Adrenal gland (tissue), 12 donors: ENCODE measurements around the gene HHATL. TPM values are rescaled to one million over a fixed set of nuclear protein-coding genes. Genes with fewer than 3 reads are reported as not detected.
A peak's percentile ranks its signal among the peaks of the same experiment; 100 is the strongest.

Experiments used
- DNase-seq, 7 donors: peaks; one replicate each; pipeline ENCODE4 v3.0.0-alpha.2; 2019 to 2020
- H3K27ac ChIP-seq, 5 donors: fragments of 200-600 bp; sonication (generic) in 4 of 5; 1 replicate in 3 of 5; 2 replicates in 2 of 5; pipeline versions ENCODE4 v1.5.1 to v1.8.0; 2016 to 2020; ENCODE audit warnings: mild to moderate bottlenecking in 1 of 5
- H3K27me3 ChIP-seq: fragments of 200-600 bp; 2 replicates; pipeline ENCODE4 v1.8.0; 2021
- H3K36me3 ChIP-seq, 2 donors: fragments of 200-600 bp; replicated peaks in 1 of 2; 1 replicate in 1 of 2; 2 replicates in 1 of 2; pipeline versions ENCODE4 v1.5.1 to v1.8.0; 2018 to 2022
- H3K4me1 ChIP-seq, 2 donors: fragments of 200-600 bp; replicated peaks in 1 of 2; 1 replicate in 1 of 2; 2 replicates in 1 of 2; pipeline versions ENCODE4 v1.5.1 to v1.8.0; 2018 to 2021
- H3K4me3 ChIP-seq, 4 donors: fragments of 200-600 bp; sonication (generic) in 3 of 4; one replicate each; pipeline ENCODE4 v1.5.1; 2016 to 2018
- H3K9me3 ChIP-seq, 3 donors: fragments of 200-600 bp; sonication (generic) in 1 of 3; replicated peaks in 1 of 3; 1 replicate in 2 of 3; 2 replicates in 1 of 3; pipeline versions ENCODE4 v1.5.1 to v1.8.0; 2016 to 2021
- POLR2A ChIP-seq, 2 donors: fragments of 450-650 bp; IDR thresholded peaks; one replicate each; pipeline ENCODE4 v1.6.1; 2017; ENCODE audit warnings: antibody characterized with exemption in 2 of 2, mild to moderate bottlenecking in 2 of 2, moderate library complexity in 1 of 2
- WGBS, 4 donors: extraction: QIAGEN DNeasy Blood & Tissue Kit in 2 of 4; methylation state at CpG; one replicate each; pipeline versions ENCODE4 v1.1.5 to v1.1.7; 2013 to 2017; 5-methylcytosine and 5-hydroxymethylcytosine counted together
- intact Hi-C, 2 donors: fragments of 100-400 bp; cut with DNase I; formaldehyde crosslinking; loops; one replicate each; pipeline versions ENCODE4 v1.14.1 to v1.15.0; 2022 to 2023
- polyA plus RNA-seq, 3 donors: library from polyadenylated mRNA; stranded (reverse); fragments of 200-250 nt in 2 of 3; fragments of 350-450 nt in 1 of 3; fragmentation: Illumina TruSeq in 1 of 3; extraction: RNeasy Lipid Tissue Mini Kit (QIAGEN cat#74804) in 1 of 3; gene quantifications; one replicate each; pipeline ENCODE4 v1.2.3, GENCODE V29; 2013 to 2014
- total RNA-seq, 9 donors: library from RNA; depleted of rRNA in 4 of 9; stranded (reverse); fragments of >200 nt in 4 of 9; fragments of 120-200 nt in 1 of 9; fragmentation: NEBNext Ultra II Directional in 1 of 9; extraction: Animal tissue kit (Norgen Biotek cat#: 25700) in 1 of 9; gene quantifications; one replicate each; pipeline versions ENCODE4 v1.1.0 to v1.2.4, GENCODE V29; 2013 to 2023
- TF ChIP-seq, protein P1 (sequence below), 6 experiments: fragments of 450-650 bp in 4 of 6; fragments of 200-600 bp in 2 of 6; sonication (generic) in 1 of 6; IDR thresholded peaks; 1 replicate in 5 of 6; 2 replicates in 1 of 6; pipeline versions ENCODE4 v1.5.1 to v1.8.0; 2016 to 2021; ENCODE audit warnings: antibody characterized with exemption in 6 of 6, mild to moderate bottlenecking in 2 of 6, moderate library complexity in 1 of 6
- donor health status: healthy with polysubstance abuse.
- donor health status: Bipolar disorder and iron deficiency.
- donor health status: DM: yes; HTN: yes; CAD: no.
- donor health status: DM: no; HTN: no; CAD: no.
- donor health status: DM: no; HTN: no; CAD: no.
- donor health status: DM: yes; HTN: yes; CAD: no.

The HHATL gene
- total and polyA plus RNA-seq, 12 donors: 0.18 to 4.5 (median 0.73) TPM; not detected in 2

DNA sequence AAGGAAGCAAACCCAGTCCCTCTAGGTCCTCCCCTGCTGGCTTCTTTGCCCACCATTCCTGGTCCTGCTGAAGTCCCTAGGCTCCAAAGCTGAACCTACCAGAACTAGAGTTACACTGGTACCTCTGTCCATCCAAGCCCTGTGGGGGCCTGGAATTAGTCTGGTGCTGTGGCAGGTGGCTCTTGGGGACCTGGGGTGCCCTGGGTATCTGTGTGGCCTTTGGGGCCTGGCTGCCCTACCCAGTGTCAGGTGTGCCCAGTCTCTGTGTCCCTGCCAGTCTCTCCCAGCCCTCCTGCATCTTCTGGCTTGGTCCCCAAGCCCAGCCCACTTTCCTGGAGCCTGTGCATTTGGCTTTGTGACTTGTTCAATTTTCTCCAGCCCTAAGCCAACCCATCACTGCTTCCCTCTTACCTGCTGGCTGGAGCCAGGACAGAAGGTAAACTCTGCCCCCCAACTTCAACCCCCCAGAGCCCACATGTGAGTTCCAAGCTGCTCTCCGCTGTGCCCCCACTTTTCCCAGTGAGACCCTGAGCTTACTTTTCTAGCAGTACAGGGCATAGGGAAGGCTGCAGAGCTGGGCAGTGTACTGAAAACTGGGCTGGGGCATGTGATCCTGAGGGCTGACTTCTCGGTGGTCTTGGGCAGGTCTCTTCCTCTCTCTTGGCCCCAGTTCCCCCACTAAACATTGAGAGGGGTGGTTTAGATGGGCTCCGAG is 28.3 kb upstream of the HHATL start:
- no peaks in the 10 kb centered on the region for H3K9me3 ChIP-seq
- H3K4me1 ChIP-seq: no peaks in the 10 kb centered on the region
- 67 to 91% (median 87%) methylated on average over 1 to 3 of the region's 3 CpGs for WGBS, 4 donors
- DNase-seq: no peak
- no peak for TF ChIP-seq POLR2A (IDR thresholded peaks at IDR 0.05)
- no peaks in the 10 kb centered on the region for H3K36me3 ChIP-seq
- no peaks in the 10 kb centered on the region for H3K27me3 ChIP-seq
- no peak overlapping the region for H3K4me3 ChIP-seq
- intact Hi-C loops: no loop called here
- H3K27ac ChIP-seq: no peak overlapping the region

DNA sequence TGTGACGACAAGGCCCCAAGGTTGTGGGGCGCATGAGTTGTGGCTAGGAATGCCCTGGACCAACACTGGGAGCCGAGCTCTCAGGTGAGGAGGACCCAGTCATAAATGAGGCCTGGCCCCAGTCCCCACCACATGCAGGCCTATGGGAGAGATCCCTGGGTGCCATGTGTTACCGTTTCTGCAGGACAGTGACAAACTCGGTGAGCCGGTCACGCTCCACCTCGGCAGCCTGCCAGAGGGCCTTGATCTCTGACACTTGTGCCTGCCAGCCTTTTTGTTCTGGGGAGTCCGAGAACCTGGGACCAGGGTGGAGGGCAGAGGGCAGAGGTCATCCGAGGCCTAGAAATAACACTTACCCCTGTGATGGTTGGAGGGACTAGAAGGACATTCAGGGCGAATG is 27.7 kb upstream of the HHATL start:
- peak in 1 of 7 donors; percentile 47 for DNase-seq
- Histone ChIP-seq H3K27ac (no peak overlapping the region), H3K27me3 (no peaks in the 10 kb centered on the region), H3K36me3 (no peaks in the 10 kb centered on the region), H3K4me3 (no peak overlapping the region), H3K9me3 (no peaks in the 10 kb centered on the region), H3K4me1 (no peaks in the 10 kb centered on the region)
- 82 to 97% (median 88%) methylated on average over 4 to 11 of the region's 11 CpGs for WGBS, 4 donors
- intact Hi-C loops: no loop called here
- TF ChIP-seq POLR2A (IDR thresholded peaks at IDR 0.05): no peak

DNA sequence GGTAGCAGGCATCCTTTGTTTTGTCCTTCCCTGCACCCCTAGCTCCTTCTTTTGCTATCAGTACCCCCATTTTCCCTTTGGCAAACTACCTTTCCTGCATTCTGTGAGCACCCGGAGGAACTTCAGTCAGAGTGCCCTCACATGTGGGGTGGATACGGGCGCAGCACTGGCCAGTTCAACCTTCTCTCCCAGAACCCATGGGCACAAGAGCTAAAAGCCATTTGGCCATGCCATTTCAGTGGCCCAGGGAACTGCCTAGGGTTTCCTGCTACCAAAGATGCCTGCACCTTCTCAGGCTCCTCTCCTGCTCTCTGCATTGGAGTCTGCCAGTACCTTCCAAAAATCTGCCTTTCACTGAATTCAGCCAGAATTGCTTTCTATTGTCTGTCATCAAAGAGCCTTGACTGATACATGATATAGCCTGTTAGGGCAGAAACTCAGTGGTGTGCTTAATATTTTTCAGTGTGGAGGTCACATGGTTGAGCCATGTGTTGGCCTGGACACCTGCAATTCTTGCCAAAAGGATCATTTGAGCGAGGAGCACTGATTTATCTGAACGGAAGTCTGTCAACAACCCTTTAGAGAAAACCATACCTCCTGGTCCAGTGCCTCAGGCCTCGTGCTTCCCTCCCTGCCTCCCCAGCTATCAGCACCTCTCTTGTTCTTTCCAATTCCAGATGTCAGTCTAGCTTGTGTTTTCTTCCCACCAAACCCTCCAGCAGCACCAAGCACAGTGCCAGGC is 27.0 kb upstream of the HHATL start:
- Histone ChIP-seq H3K36me3 (no peaks in the 10 kb centered on the region), H3K27me3 (no peaks in the 10 kb centered on the region), H3K27ac (no peak overlapping the region), H3K4me3 (no peak overlapping the region), H3K9me3 (no peaks in the 10 kb centered on the region), H3K4me1 (no peaks in the 10 kb centered on the region)
- 79 to 87% (median 84%) methylated on average over 5 to 6 of the region's 6 CpGs for WGBS, 4 donors
- intact Hi-C loops: no loop called here
- TF ChIP-seq, protein P1, sequence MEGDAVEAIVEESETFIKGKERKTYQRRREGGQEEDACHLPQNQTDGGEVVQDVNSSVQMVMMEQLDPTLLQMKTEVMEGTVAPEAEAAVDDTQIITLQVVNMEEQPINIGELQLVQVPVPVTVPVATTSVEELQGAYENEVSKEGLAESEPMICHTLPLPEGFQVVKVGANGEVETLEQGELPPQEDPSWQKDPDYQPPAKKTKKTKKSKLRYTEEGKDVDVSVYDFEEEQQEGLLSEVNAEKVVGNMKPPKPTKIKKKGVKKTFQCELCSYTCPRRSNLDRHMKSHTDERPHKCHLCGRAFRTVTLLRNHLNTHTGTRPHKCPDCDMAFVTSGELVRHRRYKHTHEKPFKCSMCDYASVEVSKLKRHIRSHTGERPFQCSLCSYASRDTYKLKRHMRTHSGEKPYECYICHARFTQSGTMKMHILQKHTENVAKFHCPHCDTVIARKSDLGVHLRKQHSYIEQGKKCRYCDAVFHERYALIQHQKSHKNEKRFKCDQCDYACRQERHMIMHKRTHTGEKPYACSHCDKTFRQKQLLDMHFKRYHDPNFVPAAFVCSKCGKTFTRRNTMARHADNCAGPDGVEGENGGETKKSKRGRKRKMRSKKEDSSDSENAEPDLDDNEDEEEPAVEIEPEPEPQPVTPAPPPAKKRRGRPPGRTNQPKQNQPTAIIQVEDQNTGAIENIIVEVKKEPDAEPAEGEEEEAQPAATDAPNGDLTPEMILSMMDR (IDR thresholded peaks at IDR 0.05): no peak
- TF ChIP-seq POLR2A (IDR thresholded peaks at IDR 0.05): no peak
- DNase-seq: peak in 1 of 7 donors; percentile 75

DNA sequence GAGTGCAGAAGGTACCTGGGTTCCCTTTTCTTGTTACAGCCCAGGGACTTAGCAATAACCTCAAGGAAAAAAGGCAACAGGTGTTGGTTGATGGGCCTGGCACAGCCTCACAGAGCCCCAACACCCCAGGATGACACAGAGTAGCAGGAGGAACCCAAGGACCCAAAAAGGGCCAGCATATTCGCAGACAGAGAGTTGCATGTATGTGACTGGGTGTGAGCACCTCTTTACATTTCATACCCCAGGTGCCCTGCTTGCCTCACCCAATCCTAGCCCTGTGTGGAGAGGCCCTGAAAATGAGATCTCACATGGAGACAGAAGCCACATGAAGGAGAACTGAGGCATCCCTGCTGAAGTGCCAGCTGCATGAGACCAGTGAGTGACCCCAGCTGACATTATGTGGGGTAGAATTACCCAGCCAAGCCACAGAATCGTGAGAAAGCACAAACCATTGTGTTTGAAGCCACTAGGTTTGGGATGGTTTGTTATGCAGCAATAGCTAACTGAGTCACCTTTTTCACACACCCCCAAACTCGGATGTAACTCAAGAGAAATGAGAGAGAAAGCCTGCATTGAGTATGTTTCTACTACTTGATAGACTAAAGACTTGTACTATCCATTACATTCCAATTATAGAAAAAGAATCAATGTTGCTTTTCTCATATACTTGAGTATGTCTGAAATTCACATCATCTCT is 26.2 kb upstream of the HHATL start:
- H3K9me3 ChIP-seq: no peaks in the 10 kb centered on the region
- intact Hi-C loops: no loop called here
- no peak overlapping the region for H3K4me3 ChIP-seq
- TF ChIP-seq, protein P1 (IDR thresholded peaks at IDR 0.05): no peak
- no peak for TF ChIP-seq POLR2A (IDR thresholded peaks at IDR 0.05)
- no peaks in the 10 kb centered on the region for H3K27me3 ChIP-seq
- no peak overlapping the region for H3K27ac ChIP-seq
- no peaks in the 10 kb centered on the region for H3K36me3 ChIP-seq
- no peaks in the 10 kb centered on the region for H3K4me1 ChIP-seq
- DNase-seq: peak in 1 of 7 donors; percentile 35
- 68 to 94% (median 88%) methylated on average over 3 of the region's 3 CpGs for WGBS, 4 donors

DNA sequence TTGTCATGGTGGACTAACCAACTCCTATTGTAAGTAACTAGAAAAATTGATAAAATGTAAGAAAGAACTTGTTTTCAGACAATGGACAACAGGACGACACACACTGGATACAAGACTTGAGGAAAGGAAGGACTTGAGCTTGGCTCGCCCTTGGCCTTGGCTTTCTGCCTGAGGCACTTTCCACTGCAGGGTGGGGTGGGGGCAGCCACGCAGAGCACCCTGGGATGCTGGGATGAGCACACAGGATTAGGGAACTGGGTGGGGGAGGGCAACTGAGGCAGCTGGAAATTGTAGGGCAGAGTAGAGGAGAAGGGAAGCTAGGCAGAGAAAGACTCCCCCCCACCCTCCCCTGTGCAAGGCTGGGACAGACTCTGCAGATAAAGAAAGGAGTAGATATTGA is 25.5 kb upstream of the HHATL start:
- TF ChIP-seq, protein P1 (IDR thresholded peaks at IDR 0.05): no peak
- no peak for TF ChIP-seq POLR2A (IDR thresholded peaks at IDR 0.05)
- WGBS, 4 donors: 24 to 36% (median 30%) methylated on average over 3 of the region's 3 CpGs
- Histone ChIP-seq H3K36me3 (no peaks in the 10 kb centered on the region), H3K4me3 (no peak overlapping the region), H3K9me3 (no peaks in the 10 kb centered on the region), H3K27me3 (no peaks in the 10 kb centered on the region), H3K27ac (no peak overlapping the region), H3K4me1 (no peaks in the 10 kb centered on the region)
- DNase-seq: peak in 3 of 7 donors; percentile 17 to 50 (median 29)
- intact Hi-C loops: no loop called here
